ENCODE results near the gene PSD4.

PSD4 gene

DNA sequence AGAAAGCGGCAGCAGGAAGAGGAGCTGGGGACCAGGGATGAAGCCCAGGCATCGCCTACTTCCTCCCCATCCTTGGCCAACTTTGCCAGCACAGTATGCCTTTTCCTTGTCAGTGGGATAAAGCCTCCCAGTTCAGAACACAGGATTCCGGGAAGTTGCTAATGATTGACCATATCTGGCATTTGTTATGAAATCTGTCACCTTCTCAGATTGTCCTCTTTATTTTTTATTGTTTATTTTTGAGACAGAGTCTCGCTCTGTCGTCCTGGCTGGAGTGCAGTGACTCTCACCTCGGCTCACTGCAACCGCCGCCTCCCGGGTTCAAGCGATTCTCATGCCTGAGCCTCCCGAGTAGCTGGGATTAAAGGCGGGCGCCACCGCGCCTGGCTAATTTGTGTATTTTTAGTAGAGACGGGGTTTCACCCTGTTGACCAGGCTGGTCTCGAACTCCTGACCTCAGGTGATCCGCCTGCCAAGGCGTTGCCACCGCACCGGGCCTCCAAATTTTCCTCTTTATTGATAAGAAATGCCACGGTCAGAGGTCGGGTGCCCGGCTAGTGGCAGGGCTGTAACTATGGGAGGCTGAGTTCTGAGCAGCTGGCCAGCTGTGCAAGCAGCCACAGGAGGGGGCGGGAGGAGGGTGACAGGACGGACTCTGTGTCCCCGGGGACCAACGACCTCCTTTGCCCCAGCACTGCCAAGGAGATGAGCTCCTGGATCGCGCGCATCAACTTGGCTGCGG is 24.4 kb downstream of the PSD4 start:
- peaks cover 10 to 18% of the 10 kb centered on the region in 2 donors for H3K4me1 ChIP-seq (ENCODE audit: control insufficient read depth in 1 of 2, insufficient read depth in 2 of 2, low read length in 2 of 2)
- peak overlapping the region; percentile 50 to 55 for H3K9ac ChIP-seq (ENCODE audit: low read depth in 1 of 2, low read length in 2 of 2)
- peak overlapping the region; percentile 68 to 70 for H3K4me3 ChIP-seq (ENCODE audit: low read depth in 1 of 2, low read length in 2 of 2)
- peak overlapping the region; percentile 81 for H3K27ac ChIP-seq (ENCODE audit: low read depth, low read length)
- H3K9me3 ChIP-seq (ENCODE audit: control insufficient read depth in 1 of 2, low read length in 2 of 2): no peaks in the 10 kb centered on the region
- no peaks in the 10 kb centered on the region for H3K27me3 ChIP-seq (ENCODE audit: control insufficient read depth in 1 of 2, insufficient read depth in 2 of 2, low read length in 2 of 2)
- peaks cover 40 to 68% of the 10 kb centered on the region in 2 donors for H3K36me3 ChIP-seq (ENCODE audit: control insufficient read depth in 1 of 2, insufficient read depth in 2 of 2, low read length in 2 of 2)

DNA sequence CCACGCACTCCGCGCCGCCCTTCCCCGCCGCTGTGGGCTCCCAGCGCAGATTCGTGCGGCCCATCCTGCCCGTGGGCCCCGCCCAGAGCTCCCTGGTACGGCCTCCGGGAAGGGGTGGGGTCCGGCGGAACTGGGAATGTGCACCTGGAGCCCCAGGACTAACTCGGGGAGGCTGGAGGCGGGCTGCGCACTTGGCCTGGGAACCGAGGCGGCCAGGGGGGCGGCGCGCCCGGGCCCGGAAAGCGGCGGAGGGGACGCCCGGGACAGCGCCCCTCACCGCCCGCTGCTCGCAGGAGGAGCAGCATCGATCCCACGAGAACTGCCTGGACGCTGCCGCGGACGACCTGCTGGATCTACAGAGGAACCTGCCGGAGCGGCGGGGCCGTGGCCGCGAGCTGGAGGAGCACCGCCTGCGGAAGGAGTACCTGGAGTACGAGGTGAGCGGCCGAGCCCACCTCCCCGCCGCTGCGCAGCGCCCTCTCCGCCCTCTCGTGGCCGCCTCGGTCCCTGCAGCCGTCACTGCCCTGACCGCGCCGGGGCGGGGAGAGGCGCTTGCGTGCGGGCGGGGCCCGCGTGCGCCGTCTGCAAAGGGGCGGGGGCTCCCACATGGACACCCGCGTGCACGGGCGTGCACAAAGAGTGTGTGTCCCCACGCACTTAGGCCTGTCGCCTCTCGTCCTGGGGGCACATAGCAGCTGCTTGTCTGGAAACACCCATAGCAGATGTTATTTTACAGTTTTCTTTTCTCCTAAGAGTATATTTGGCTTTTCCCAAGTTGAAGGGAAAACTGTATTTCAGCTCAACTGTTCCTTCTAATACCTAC is 25.2 kb downstream of the PSD4 start:
- no peaks in the 10 kb centered on the region for H3K9me3 ChIP-seq (ENCODE audit: control insufficient read depth in 1 of 2, low read length in 2 of 2)
- peak overlapping the region; percentile 68 to 70 for H3K4me3 ChIP-seq (ENCODE audit: low read depth in 1 of 2, low read length in 2 of 2)
- peaks cover 10 to 18% of the 10 kb centered on the region in 2 donors for H3K4me1 ChIP-seq (ENCODE audit: control insufficient read depth in 1 of 2, insufficient read depth in 2 of 2, low read length in 2 of 2)
- no peaks in the 10 kb centered on the region for H3K27me3 ChIP-seq (ENCODE audit: control insufficient read depth in 1 of 2, insufficient read depth in 2 of 2, low read length in 2 of 2)
- H3K27ac ChIP-seq (ENCODE audit: low read depth, low read length): peak overlapping the region; percentile 81
- peak overlapping the region; percentile 50 to 55 for H3K9ac ChIP-seq (ENCODE audit: low read depth in 1 of 2, low read length in 2 of 2)
- H3K36me3 ChIP-seq (ENCODE audit: control insufficient read depth in 1 of 2, insufficient read depth in 2 of 2, low read length in 2 of 2): peaks cover 34 to 61% of the 10 kb centered on the region in 2 donors

DNA sequence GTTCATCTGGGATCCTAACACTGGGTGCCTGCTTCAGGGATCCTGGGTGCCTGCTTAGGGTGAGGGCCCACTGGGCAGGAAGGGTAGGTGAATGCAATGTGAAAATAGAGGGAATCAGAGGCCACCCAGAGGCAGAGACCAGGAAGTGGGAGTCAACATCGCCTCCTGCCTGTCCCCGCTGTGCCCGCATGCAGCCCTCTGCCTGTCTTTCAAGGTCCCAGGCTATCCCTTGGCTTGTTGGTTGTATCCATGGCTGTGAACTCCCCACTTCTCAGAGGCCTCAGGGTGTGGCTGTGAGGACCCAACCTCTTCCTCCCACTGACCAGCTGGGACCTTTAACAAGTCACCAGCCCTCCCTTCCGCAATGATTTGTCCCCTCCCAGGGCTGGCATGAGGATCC is 26.5 kb downstream of the PSD4 start:
- Histone ChIP-seq H3K27ac (ENCODE audit: low read depth, low read length) (no peak overlapping the region), H3K36me3 (ENCODE audit: control insufficient read depth in 1 of 2, insufficient read depth in 2 of 2, low read length in 2 of 2) (peaks cover 23 to 53% of the 10 kb centered on the region in 2 donors), H3K27me3 (ENCODE audit: control insufficient read depth in 1 of 2, insufficient read depth in 2 of 2, low read length in 2 of 2) (no peaks in the 10 kb centered on the region), H3K4me1 (ENCODE audit: control insufficient read depth in 1 of 2, insufficient read depth in 2 of 2, low read length in 2 of 2) (peaks cover 10 to 18% of the 10 kb centered on the region in 2 donors), H3K9me3 (ENCODE audit: control insufficient read depth in 1 of 2, low read length in 2 of 2) (no peaks in the 10 kb centered on the region), H3K4me3 (ENCODE audit: low read depth in 1 of 2, low read length in 2 of 2) (peak overlapping the region in 1 of 2 donors; percentile 70), H3K9ac (ENCODE audit: low read depth in 1 of 2, low read length in 2 of 2) (no peak overlapping the region)

DNA sequence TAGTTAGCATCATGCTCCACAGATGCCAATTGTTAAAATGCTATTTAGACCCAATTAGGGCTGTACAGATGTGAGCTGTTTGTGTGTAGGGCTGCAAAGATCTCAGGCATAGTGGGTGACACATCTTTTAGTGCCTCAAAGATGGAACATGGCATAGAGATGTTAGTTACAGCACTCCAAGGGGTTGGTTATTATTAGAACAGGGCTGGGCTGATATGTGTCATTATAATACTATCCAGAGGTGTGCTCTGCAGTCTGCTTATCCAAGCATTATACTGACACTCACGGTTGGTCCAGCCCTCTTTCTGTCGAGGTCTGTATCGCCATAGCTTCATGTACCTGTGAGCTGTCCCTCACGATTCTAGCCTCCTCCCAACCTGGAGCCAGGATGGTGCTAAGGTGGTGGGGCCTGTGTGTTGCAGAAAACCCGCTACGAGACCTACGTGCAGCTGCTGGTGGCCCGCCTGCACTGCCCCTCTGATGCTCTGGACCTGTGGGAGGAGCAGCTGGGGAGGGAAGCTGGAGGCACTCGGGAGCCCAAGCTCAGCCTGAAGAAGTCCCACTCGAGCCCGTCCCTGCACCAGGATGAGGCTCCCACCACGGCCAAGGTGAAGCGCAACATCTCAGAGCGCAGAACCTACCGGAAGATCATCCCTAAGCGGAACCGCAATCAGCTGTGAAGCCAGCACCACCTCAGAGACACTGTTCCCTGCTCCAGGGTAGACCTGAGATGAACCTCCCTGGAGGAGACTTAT is 27.1 kb downstream of the PSD4 start:
- no peaks in the 10 kb centered on the region for H3K27me3 ChIP-seq (ENCODE audit: control insufficient read depth in 1 of 2, insufficient read depth in 2 of 2, low read length in 2 of 2)
- peaks cover 14 to 21% of the 10 kb centered on the region in 2 donors for H3K4me1 ChIP-seq (ENCODE audit: control insufficient read depth in 1 of 2, insufficient read depth in 2 of 2, low read length in 2 of 2)
- no peak overlapping the region for H3K9ac ChIP-seq (ENCODE audit: low read depth in 1 of 2, low read length in 2 of 2)
- peaks cover 19 to 46% of the 10 kb centered on the region in 2 donors for H3K36me3 ChIP-seq (ENCODE audit: control insufficient read depth in 1 of 2, insufficient read depth in 2 of 2, low read length in 2 of 2)
- H3K4me3 ChIP-seq (ENCODE audit: low read depth in 1 of 2, low read length in 2 of 2): no peak overlapping the region
- no peak overlapping the region for H3K27ac ChIP-seq (ENCODE audit: low read depth, low read length)
- H3K9me3 ChIP-seq (ENCODE audit: control insufficient read depth in 1 of 2, low read length in 2 of 2): no peaks in the 10 kb centered on the region

DNA sequence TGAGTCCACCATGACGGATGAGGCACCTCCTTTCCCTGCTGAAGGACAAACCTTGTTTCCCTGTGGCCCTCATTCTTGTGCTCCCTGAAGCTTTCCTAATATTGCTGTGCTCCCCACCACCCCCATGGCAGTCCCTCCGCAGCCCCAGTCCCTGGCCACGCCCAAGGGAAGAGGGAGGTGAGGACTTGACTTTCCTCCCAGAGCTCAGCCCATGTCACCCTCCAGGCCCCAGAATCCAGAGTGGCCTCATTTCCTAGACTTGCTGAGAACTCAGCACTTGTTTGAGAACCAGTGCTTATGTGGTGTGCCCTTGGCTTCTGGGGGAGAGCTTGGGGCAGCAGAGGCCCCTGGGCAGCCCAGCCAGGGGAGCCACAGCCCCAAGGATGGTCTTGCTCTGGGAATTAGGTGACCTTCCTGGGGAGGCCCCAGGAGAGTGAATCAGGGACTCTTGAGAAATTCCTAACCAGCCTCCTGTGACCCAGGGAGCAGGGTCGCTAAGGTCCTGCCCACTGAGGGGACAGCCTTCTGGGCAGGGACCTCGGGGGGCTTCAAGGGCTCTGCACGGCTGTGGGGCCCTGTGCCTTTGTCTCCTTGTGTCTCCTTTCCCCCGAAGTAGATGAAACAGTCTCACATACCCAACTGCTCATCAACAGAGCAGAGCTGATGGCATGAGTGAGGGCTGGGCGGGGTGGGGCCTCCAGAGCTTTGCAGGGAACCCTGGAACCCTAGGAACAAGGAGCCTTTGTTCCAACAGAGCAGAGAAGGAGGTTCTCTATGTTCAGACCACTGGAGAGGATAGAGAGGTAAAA is 27.9 kb downstream of the PSD4 start:
- Histone ChIP-seq H3K9me3 (ENCODE audit: control insufficient read depth in 1 of 2, low read length in 2 of 2) (no peaks in the 10 kb centered on the region), H3K4me1 (ENCODE audit: control insufficient read depth in 1 of 2, insufficient read depth in 2 of 2, low read length in 2 of 2) (peaks cover 21 to 26% of the 10 kb centered on the region in 2 donors), H3K36me3 (ENCODE audit: control insufficient read depth in 1 of 2, insufficient read depth in 2 of 2, low read length in 2 of 2) (peaks cover 14 to 39% of the 10 kb centered on the region in 2 donors), H3K9ac (ENCODE audit: low read depth in 1 of 2, low read length in 2 of 2) (no peak overlapping the region), H3K4me3 (ENCODE audit: low read depth in 1 of 2, low read length in 2 of 2) (no peak overlapping the region), H3K27me3 (ENCODE audit: control insufficient read depth in 1 of 2, insufficient read depth in 2 of 2, low read length in 2 of 2) (no peaks in the 10 kb centered on the region), H3K27ac (ENCODE audit: low read depth, low read length) (no peak overlapping the region)

DNA sequence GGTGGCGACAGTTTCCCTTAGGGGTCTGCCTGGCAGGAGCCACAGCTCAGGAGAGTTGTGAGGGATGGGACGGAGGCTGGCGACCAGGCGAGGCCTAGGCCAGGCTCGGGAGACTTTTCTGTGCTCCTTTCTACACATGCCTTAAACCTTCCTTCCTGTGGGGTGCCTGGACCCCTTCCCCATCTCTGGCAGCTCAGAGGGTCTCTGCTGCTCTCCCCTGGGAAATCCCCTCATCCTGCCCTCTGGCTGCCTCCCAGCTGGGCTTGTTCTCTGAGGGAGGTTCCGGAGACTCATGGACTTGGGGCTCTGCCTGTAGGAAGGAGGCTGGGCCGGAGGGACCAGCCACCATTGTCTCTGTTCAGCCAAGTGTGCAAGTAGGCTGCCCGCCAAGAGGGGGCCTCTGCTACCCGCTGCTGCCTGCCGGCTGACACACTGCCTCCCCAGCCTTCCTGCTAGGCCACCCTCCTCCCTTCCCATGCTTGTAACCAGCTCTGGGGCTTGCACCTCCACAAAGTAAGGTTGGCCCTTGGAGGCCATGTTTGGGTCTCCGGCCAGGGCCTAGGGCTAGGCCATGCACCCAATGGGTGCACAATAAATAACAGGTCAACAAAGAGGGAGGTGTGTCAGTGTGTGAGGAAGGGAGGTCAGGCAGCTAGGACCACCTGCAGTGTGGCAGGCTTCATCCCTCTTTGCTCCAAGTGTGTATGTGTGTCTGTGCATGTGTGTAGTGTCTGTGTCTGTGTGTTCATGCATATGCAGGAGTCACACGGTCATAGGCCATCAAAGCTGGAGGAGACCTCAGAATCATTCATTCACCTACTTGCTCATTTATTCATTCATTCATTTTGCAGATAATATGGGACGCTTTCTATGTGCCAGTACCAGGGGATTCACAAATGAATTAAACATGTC is 28.8 kb downstream of the PSD4 start:
- H3K4me1 ChIP-seq (ENCODE audit: control insufficient read depth in 1 of 2, insufficient read depth in 2 of 2, low read length in 2 of 2): peaks cover 25 to 26% of the 10 kb centered on the region in 2 donors
- no peak overlapping the region for H3K9ac ChIP-seq (ENCODE audit: low read depth in 1 of 2, low read length in 2 of 2)
- no peak overlapping the region for H3K4me3 ChIP-seq (ENCODE audit: low read depth in 1 of 2, low read length in 2 of 2)
- H3K36me3 ChIP-seq (ENCODE audit: control insufficient read depth in 1 of 2, insufficient read depth in 2 of 2, low read length in 2 of 2): peaks cover 14 to 32% of the 10 kb centered on the region in 2 donors
- no peaks in the 10 kb centered on the region for H3K27me3 ChIP-seq (ENCODE audit: control insufficient read depth in 1 of 2, insufficient read depth in 2 of 2, low read length in 2 of 2)
- no peak overlapping the region for H3K27ac ChIP-seq (ENCODE audit: low read depth, low read length)
- H3K9me3 ChIP-seq (ENCODE audit: control insufficient read depth in 1 of 2, low read length in 2 of 2): no peaks in the 10 kb centered on the region

DNA sequence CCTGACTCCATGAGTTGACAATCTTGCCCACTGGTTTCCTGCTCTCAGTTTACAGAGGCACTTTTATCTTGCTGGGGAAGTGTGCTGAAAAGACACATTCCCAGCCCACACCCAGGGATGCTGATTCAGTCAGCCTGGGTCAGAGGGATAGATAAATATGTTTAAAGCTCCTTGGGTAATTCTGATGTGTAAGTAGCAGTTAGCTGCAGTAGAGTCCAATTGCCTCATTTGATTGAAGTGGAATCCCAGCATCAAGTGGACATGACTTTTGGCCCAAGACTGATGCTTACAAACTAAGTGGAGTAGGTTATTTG is 29.4 kb downstream of the PSD4 start:
- no peak overlapping the region for H3K9ac ChIP-seq (ENCODE audit: low read depth in 1 of 2, low read length in 2 of 2)
- H3K36me3 ChIP-seq (ENCODE audit: control insufficient read depth in 1 of 2, insufficient read depth in 2 of 2, low read length in 2 of 2): peaks cover 14 to 28% of the 10 kb centered on the region in 2 donors
- peaks cover 25 to 26% of the 10 kb centered on the region in 2 donors for H3K4me1 ChIP-seq (ENCODE audit: control insufficient read depth in 1 of 2, insufficient read depth in 2 of 2, low read length in 2 of 2)
- no peak overlapping the region for H3K4me3 ChIP-seq (ENCODE audit: low read depth in 1 of 2, low read length in 2 of 2)
- H3K27ac ChIP-seq (ENCODE audit: low read depth, low read length): no peak overlapping the region
- H3K27me3 ChIP-seq (ENCODE audit: control insufficient read depth in 1 of 2, insufficient read depth in 2 of 2, low read length in 2 of 2): no peaks in the 10 kb centered on the region
- no peaks in the 10 kb centered on the region for H3K9me3 ChIP-seq (ENCODE audit: control insufficient read depth in 1 of 2, low read length in 2 of 2)

DNA sequence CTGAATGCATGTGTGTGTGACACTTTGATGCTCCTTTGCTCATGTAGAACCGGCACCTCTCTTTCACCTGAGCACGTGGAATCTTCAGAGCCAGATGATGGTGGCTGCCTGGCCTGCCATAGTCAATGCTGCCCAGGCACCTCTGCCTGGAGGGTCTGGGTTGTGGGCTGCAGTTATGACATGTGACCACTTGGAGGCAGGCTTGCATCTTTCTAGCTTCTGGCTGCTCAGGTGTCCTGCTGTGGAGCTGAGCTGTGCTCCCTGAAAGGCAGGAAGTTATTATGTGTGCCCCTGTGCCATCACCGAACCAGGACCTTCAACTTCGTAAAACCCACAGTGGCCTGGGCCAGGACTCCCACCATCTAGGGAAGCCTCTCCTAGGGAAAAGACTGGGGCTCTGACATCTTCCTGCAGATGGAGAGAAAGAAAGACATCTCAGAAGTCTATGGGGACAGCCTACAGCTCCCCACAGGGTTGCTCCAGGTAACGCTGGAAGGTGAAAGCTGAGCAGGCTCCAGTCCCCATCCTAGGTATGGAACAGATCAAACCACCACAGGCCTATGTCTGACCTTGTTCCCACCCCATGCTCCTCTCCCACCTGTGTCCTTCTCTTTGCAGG is 30.2 kb downstream of the PSD4 start:
- Histone ChIP-seq H3K4me1 (ENCODE audit: control insufficient read depth in 1 of 2, insufficient read depth in 2 of 2, low read length in 2 of 2) (peaks cover 25 to 26% of the 10 kb centered on the region in 2 donors), H3K36me3 (ENCODE audit: control insufficient read depth in 1 of 2, insufficient read depth in 2 of 2, low read length in 2 of 2) (peaks cover 14 to 28% of the 10 kb centered on the region in 2 donors), H3K9ac (ENCODE audit: low read depth in 1 of 2, low read length in 2 of 2) (no peak overlapping the region), H3K27ac (ENCODE audit: low read depth, low read length) (no peak overlapping the region), H3K9me3 (ENCODE audit: control insufficient read depth in 1 of 2, low read length in 2 of 2) (no peaks in the 10 kb centered on the region), H3K27me3 (ENCODE audit: control insufficient read depth in 1 of 2, insufficient read depth in 2 of 2, low read length in 2 of 2) (no peaks in the 10 kb centered on the region), H3K4me3 (ENCODE audit: low read depth in 1 of 2, low read length in 2 of 2) (no peak overlapping the region)
